Thyroid gland (tissue), 4 donors: ENCODE results near the gene FBXO27. TPM values are rescaled to one million over a fixed set of nuclear protein-coding genes. Genes with fewer than 3 reads are reported as not detected.
"Not testable (repeated sequence)": the region's sequence is repeated elsewhere in the genome, so short reads cannot be mapped to it uniquely, and the experiment has no call there.

Experiments used
- DNase-seq, 2 donors: peaks; one replicate each; pipeline ENCODE4 v3.0.0-alpha.2; 2019
- H3K27ac ChIP-seq, 3 donors: fragments of 200-600 bp; sonication (generic); 1 replicate in 2 of 3; 2 replicates in 1 of 3; pipeline ENCODE4 v1.5.1; 2016 to 2019; ENCODE audit warnings: mild to moderate bottlenecking in 1 of 3, moderate library complexity in 1 of 3
- H3K27me3 ChIP-seq: fragments of 200-600 bp; sonication (generic); one replicate; pipeline ENCODE4 v1.5.1; 2019
- H3K36me3 ChIP-seq, 2 donors: fragments of 200-600 bp; sonication (generic); one replicate each; pipeline ENCODE4 v1.5.1; 2016 to 2019
- H3K4me1 ChIP-seq, 2 donors: fragments of 200-600 bp; sonication (generic); one replicate each; pipeline ENCODE4 v1.5.1; 2017 to 2019
- H3K4me3 ChIP-seq, 3 donors: fragments of 200-600 bp; sonication (generic); replicated peaks in 1 of 3; 1 replicate in 2 of 3; 2 replicates in 1 of 3; pipeline ENCODE4 v1.5.1; 2016; ENCODE audit warnings: mild to moderate bottlenecking in 1 of 3
- H3K9me3 ChIP-seq: fragments of 200-600 bp; sonication (generic); one replicate; pipeline ENCODE4 v1.5.1; 2017
- POLR2A ChIP-seq, 2 donors: fragments of 450-650 bp; IDR thresholded peaks; one replicate each; pipeline ENCODE4 v1.6.1; 2017; ENCODE audit warnings: antibody characterized with exemption in 2 of 2, mild to moderate bottlenecking in 2 of 2, moderate library complexity in 1 of 2
- WGBS, 2 donors: methylation state at CpG; one replicate each; pipeline ENCODE4 v1.1.5; 2017; 5-methylcytosine and 5-hydroxymethylcytosine counted together
- intact Hi-C: fragments of 100-400 bp; cut with DNase I; formaldehyde crosslinking; loops from one replicate; pipeline ENCODE4 v1.15.1; 2023
- total RNA-seq, 4 donors: library from RNA; depleted of rRNA; stranded (reverse); fragments of >200 nt; gene quantifications; one replicate each; pipeline ENCODE4 v1.2.3, GENCODE V29; 2016
- TF ChIP-seq, protein P1 (sequence below), 6 experiments: fragments of 200-600 bp in 3 of 6; fragments of 450-650 bp in 3 of 6; sonication (generic) in 3 of 6; IDR thresholded peaks; one replicate each; pipeline ENCODE4 v1.5.1; 2016 to 2019; ENCODE audit warnings: antibody characterized with exemption in 6 of 6, mild to moderate bottlenecking in 2 of 6, inconsistent platforms in 1 of 6, moderate library complexity in 1 of 6

The FBXO27 gene
- total RNA-seq, 4 donors from 2014 or later: 0.24 to 5.0 (median 3.0) TPM

DNA sequence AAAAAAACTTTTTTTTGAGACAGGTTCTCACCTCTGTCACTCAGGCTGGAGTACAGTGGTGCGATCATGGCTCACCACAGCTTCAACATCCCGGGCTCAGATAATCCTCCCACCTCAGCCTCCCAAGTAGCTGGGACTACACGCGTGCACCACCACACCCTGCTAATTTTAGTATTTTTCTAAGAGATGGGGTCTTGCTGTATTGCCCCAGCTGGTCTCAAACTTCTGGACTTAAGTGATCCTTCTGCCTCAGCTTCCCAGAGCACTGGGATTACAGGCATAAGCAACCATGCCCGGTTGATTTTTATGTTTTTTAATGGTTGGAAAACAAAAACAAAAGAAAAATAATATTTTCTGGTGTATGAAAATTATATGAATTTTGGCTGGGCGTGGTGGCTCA is 42.6 kb upstream of the FBXO27 start:
- no peak for DNase-seq
- intact Hi-C loops: no loop called here
- TF ChIP-seq POLR2A (IDR thresholded peaks at IDR 0.05): no peak
- TF ChIP-seq, protein P1, sequence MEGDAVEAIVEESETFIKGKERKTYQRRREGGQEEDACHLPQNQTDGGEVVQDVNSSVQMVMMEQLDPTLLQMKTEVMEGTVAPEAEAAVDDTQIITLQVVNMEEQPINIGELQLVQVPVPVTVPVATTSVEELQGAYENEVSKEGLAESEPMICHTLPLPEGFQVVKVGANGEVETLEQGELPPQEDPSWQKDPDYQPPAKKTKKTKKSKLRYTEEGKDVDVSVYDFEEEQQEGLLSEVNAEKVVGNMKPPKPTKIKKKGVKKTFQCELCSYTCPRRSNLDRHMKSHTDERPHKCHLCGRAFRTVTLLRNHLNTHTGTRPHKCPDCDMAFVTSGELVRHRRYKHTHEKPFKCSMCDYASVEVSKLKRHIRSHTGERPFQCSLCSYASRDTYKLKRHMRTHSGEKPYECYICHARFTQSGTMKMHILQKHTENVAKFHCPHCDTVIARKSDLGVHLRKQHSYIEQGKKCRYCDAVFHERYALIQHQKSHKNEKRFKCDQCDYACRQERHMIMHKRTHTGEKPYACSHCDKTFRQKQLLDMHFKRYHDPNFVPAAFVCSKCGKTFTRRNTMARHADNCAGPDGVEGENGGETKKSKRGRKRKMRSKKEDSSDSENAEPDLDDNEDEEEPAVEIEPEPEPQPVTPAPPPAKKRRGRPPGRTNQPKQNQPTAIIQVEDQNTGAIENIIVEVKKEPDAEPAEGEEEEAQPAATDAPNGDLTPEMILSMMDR (IDR thresholded peaks at IDR 0.05): no peak
- no peaks in the 10 kb centered on the region for H3K4me1 ChIP-seq
- no peak overlapping the region for H3K4me3 ChIP-seq
- no peaks in the 10 kb centered on the region for H3K27me3 ChIP-seq
- H3K36me3 ChIP-seq: no peaks in the 10 kb centered on the region
- no peak overlapping the region for H3K27ac ChIP-seq
- no peaks in the 10 kb centered on the region for H3K9me3 ChIP-seq
- 87 to 94% methylated on average over 6 of the region's 6 CpGs for WGBS, 2 donors

DNA sequence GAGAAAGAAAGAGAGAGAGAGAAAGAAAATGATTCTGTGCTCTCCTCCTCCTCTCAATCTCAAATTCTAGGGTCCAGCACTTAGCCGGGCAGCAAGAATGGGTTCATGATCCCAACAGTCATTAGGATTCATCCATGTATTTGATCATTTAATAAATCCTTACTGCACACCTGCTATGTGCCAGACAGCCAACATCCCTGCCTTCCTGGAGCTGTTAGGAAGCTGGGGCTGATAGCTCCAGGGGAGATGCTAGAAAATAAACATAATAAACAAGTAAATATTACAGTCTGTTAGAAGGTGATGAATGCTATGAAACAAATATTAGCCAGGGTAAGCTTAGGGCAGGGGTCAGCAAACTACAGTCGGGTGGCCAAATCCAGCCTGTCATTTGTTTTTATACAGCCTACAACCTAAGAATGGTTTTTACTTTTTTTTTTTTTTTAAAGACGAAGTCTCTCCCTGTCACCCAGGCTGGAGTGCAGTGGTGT is 41.9 kb upstream of the FBXO27 start:
- Histone ChIP-seq H3K4me1 (no peaks in the 10 kb centered on the region), H3K36me3 (no peaks in the 10 kb centered on the region), H3K27me3 (no peaks in the 10 kb centered on the region), H3K4me3 (no peak overlapping the region), H3K9me3 (no peaks in the 10 kb centered on the region), H3K27ac (no peak overlapping the region)
- no peak for TF ChIP-seq POLR2A (IDR thresholded peaks at IDR 0.05)
- TF ChIP-seq, protein P1 (IDR thresholded peaks at IDR 0.05): no peak
- intact Hi-C loops: no loop called here
- 49 to 55% methylated on average over 3 of the region's 3 CpGs for WGBS, 2 donors
- no peak for DNase-seq

DNA sequence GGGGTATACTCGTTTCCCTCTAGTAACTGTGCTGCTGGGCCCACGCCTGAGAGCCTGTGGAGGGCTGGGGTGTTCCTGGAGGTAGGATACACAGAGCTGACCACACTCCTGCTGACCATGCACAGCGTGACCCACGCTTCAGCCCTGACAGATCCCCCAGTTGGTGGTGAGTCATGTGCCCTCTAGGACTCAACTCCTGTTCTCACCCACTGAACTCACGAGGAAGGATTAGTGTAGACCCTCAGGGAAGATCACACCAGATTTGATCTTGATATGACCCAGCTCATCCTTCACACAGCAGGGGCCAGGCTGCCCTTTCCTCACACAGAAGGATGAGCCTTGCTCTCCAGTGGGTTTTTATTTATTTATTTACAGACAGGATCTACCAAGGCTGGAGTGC is 38.5 kb upstream of the FBXO27 start:
- Histone ChIP-seq H3K4me3 (no peak overlapping the region), H3K27ac (no peak overlapping the region), H3K27me3 (no peaks in the 10 kb centered on the region), H3K9me3 (no peaks in the 10 kb centered on the region), H3K4me1 (no peaks in the 10 kb centered on the region), H3K36me3 (no peaks in the 10 kb centered on the region)
- TF ChIP-seq, protein P1 (IDR thresholded peaks at IDR 0.05): no peak
- no peak for TF ChIP-seq POLR2A (IDR thresholded peaks at IDR 0.05)
- DNase-seq: no peak
- intact Hi-C loops: no loop called here
- WGBS, 2 donors: 72 to 77% methylated on average over 4 to 5 of the region's 5 CpGs

DNA sequence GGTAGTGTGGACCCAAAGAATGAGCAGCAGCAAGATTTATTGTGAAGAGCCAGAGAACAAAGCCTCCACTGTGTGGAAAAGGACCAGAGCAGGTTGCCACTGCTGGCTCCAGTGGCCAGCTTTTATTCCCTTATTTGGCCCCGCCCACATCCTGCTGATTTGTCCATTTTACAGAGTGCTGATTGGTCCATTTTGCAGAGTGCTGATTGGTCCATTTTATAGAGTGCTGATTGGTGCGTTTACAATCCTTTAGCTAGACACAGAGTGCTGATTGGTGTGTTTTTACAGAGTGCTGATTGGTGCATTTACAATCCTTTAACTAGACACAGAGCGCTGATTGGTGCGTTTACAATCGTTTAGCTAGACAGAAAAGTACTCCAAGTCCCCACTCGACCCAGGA is 35.9 kb upstream of the FBXO27 start:
- 85 to 86% methylated on average over 3 to 6 of the region's 6 CpGs for WGBS, 2 donors
- H3K27me3 ChIP-seq, H3K36me3 ChIP-seq, H3K4me3 ChIP-seq, H3K27ac ChIP-seq, DNase-seq, H3K4me1 ChIP-seq, H3K9me3 ChIP-seq, intact Hi-C loops: not testable (repeated sequence)

DNA sequence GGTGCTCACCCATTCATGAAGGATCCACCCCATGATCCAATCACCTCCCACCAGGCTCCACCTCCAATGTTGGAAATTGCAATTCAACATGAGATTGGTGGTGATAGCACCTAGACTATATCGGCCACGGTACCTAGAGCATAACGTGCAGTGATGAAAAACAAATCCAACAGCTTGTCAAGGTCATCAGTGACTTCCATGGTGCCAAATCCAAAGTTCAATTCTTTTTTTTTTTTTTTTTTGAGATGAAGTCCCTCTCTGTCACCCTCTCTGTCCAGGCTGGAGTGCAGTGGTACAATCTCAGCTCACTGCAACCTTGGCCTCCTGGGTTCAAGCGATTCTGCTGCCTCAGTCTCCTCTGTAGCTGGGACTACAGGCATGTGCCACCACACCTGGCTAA is 34.8 kb upstream of the FBXO27 start:
- intact Hi-C loops: no loop called here

More for the DNA sequence above, 34.8 kb upstream of the FBXO27 start:
- Histone ChIP-seq H3K4me3 (no peak overlapping the region), H3K4me1 (no peaks in the 10 kb centered on the region), H3K27ac (no peak overlapping the region), H3K36me3 (no peaks in the 10 kb centered on the region), H3K27me3 (no peaks in the 10 kb centered on the region), H3K9me3 (no peaks in the 10 kb centered on the region)
- no peak for DNase-seq
- WGBS, 2 donors: 92 to 98% methylated on average over 4 of the region's 4 CpGs
- TF ChIP-seq, protein P1 (IDR thresholded peaks at IDR 0.05): no peak
- TF ChIP-seq POLR2A (IDR thresholded peaks at IDR 0.05): no peak
